Adrenal gland (tissue), 12 donors: ENCODE measurements around the gene SFTPB. TPM values are rescaled to one million over a fixed set of nuclear protein-coding genes. Genes with fewer than 3 reads are reported as not detected.

Experiments used
- DNase-seq, 7 donors: peaks; one replicate each; pipeline ENCODE4 v3.0.0-alpha.2; 2019 to 2020
- H3K27ac ChIP-seq, 5 donors: fragments of 200-600 bp; sonication (generic) in 4 of 5; 1 replicate in 3 of 5; 2 replicates in 2 of 5; pipeline versions ENCODE4 v1.5.1 to v1.8.0; 2016 to 2020; ENCODE audit warnings: mild to moderate bottlenecking in 1 of 5
- H3K27me3 ChIP-seq: fragments of 200-600 bp; 2 replicates; pipeline ENCODE4 v1.8.0; 2021
- H3K36me3 ChIP-seq, 2 donors: fragments of 200-600 bp; replicated peaks in 1 of 2; 1 replicate in 1 of 2; 2 replicates in 1 of 2; pipeline versions ENCODE4 v1.5.1 to v1.8.0; 2018 to 2022
- H3K4me1 ChIP-seq, 2 donors: fragments of 200-600 bp; replicated peaks in 1 of 2; 1 replicate in 1 of 2; 2 replicates in 1 of 2; pipeline versions ENCODE4 v1.5.1 to v1.8.0; 2018 to 2021
- H3K4me3 ChIP-seq, 4 donors: fragments of 200-600 bp; sonication (generic) in 3 of 4; one replicate each; pipeline ENCODE4 v1.5.1; 2016 to 2018
- H3K9me3 ChIP-seq, 3 donors: fragments of 200-600 bp; sonication (generic) in 1 of 3; replicated peaks in 1 of 3; 1 replicate in 2 of 3; 2 replicates in 1 of 3; pipeline versions ENCODE4 v1.5.1 to v1.8.0; 2016 to 2021
- POLR2A ChIP-seq, 2 donors: fragments of 450-650 bp; IDR thresholded peaks; one replicate each; pipeline ENCODE4 v1.6.1; 2017; ENCODE audit warnings: antibody characterized with exemption in 2 of 2, mild to moderate bottlenecking in 2 of 2, moderate library complexity in 1 of 2
- whole genome bisulfite sequencing, 4 donors: extraction: QIAGEN DNeasy Blood & Tissue Kit in 2 of 4; methylation state at CpG; one replicate each; pipeline versions ENCODE4 v1.1.5 to v1.1.7; 2013 to 2017; 5-methylcytosine and 5-hydroxymethylcytosine counted together
- intact Hi-C, 2 donors: fragments of 100-400 bp; cut with DNase I; formaldehyde crosslinking; loops; one replicate each; pipeline versions ENCODE4 v1.14.1 to v1.15.0; 2022 to 2023
- polyA plus RNA-seq, 3 donors: library from polyadenylated mRNA; stranded (reverse); fragments of 200-250 nt in 2 of 3; fragments of 350-450 nt in 1 of 3; fragmentation: Illumina TruSeq in 1 of 3; extraction: RNeasy Lipid Tissue Mini Kit (QIAGEN cat#74804) in 1 of 3; gene quantifications; one replicate each; pipeline ENCODE4 v1.2.3, GENCODE V29; 2013 to 2014
- total RNA-seq, 9 donors: library from RNA; depleted of rRNA in 4 of 9; stranded (reverse); fragments of >200 nt in 4 of 9; fragments of 120-200 nt in 1 of 9; fragmentation: NEBNext Ultra II Directional in 1 of 9; extraction: Animal tissue kit (Norgen Biotek cat#: 25700) in 1 of 9; gene quantifications; one replicate each; pipeline versions ENCODE4 v1.1.0 to v1.2.4, GENCODE V29; 2013 to 2023
- TF ChIP-seq, protein P1 (sequence below), 6 experiments: fragments of 450-650 bp in 4 of 6; fragments of 200-600 bp in 2 of 6; sonication (generic) in 1 of 6; IDR thresholded peaks; 1 replicate in 5 of 6; 2 replicates in 1 of 6; pipeline versions ENCODE4 v1.5.1 to v1.8.0; 2016 to 2021; ENCODE audit warnings: antibody characterized with exemption in 6 of 6, mild to moderate bottlenecking in 2 of 6, moderate library complexity in 1 of 6
- donor health status: healthy with polysubstance abuse.
- donor health status: Bipolar disorder and iron deficiency.
- donor health status: DM: yes; HTN: yes; CAD: no.
- donor health status: DM: no; HTN: no; CAD: no.
- donor health status: DM: no; HTN: no; CAD: no.
- donor health status: DM: yes; HTN: yes; CAD: no.

The SFTPB gene
- total and polyA plus RNA-seq, 12 donors = 0.04 to 21.3 (median 1.4) TPM; not detected in 5

DNA sequence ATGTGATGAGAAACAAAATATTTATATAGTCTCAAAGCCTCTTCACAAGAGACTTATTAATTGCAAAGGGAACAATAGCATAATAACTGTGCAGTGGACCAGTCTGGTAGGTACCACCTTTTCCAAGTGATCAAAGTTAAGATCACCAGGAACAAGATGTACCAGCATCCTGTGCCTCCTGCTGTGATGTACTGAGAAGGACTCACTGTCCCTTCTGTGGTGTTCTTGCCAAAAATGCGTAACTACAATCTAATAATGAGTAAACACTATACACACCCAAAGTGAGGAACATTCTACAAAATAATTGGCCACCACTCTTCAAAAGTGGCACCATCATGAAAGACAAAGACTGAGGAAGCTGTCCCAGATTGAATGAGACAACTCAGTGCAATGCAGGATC lies 40.6 kb upstream of the SFTPB start:
- Histone ChIP-seq H3K27me3 (no peaks in the 10 kb centered on the region), H3K27ac (peak overlapping the region in 2 of 5 donors; percentile 61 to 90), H3K4me1 (peaks cover 15 to 70% of the 10 kb centered on the region in 2 donors), H3K9me3 (no peaks in the 10 kb centered on the region), H3K4me3 (no peak overlapping the region), H3K36me3 (no peaks in the 10 kb centered on the region)
- whole genome bisulfite sequencing, 4 donors = 50 to 69% (median 60%) methylated on average over 1 of the region's 1 CpG
- TF ChIP-seq POLR2A (IDR thresholded peaks at IDR 0.05) = no peak
- TF ChIP-seq, protein P1, sequence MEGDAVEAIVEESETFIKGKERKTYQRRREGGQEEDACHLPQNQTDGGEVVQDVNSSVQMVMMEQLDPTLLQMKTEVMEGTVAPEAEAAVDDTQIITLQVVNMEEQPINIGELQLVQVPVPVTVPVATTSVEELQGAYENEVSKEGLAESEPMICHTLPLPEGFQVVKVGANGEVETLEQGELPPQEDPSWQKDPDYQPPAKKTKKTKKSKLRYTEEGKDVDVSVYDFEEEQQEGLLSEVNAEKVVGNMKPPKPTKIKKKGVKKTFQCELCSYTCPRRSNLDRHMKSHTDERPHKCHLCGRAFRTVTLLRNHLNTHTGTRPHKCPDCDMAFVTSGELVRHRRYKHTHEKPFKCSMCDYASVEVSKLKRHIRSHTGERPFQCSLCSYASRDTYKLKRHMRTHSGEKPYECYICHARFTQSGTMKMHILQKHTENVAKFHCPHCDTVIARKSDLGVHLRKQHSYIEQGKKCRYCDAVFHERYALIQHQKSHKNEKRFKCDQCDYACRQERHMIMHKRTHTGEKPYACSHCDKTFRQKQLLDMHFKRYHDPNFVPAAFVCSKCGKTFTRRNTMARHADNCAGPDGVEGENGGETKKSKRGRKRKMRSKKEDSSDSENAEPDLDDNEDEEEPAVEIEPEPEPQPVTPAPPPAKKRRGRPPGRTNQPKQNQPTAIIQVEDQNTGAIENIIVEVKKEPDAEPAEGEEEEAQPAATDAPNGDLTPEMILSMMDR (IDR thresholded peaks at IDR 0.05) = no peak
- intact Hi-C loops = no loop called here
- DNase-seq = peak in 1 of 7 donors; percentile 54

DNA sequence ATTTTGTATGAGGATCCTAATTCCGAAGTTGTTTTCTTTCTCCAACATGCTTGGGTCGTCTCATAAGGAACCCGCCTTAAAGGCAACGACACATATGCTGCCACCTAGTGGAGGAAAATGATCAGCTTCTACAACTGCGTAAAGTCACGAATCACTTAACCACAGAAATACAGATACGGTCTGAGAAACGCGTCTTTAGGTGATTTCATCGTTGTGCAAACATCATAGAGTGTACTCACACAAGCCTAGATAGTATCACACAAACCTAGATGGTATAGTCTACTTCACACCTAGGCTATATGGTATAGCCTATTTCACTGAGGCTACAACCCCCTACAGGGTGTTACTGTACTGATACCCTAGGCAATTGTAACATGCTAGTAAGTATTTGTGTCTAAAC lies 39.3 kb upstream of the SFTPB start:
- Histone ChIP-seq H3K27me3 (no peaks in the 10 kb centered on the region), H3K4me1 (peaks cover 15 to 66% of the 10 kb centered on the region in 2 donors), H3K9me3 (no peaks in the 10 kb centered on the region), H3K4me3 (no peak overlapping the region), H3K36me3 (no peaks in the 10 kb centered on the region), H3K27ac (peak overlapping the region; percentile 39 to 83 (median 55))
- peak; percentile 56 to 88 (median 76) for DNase-seq
- intact Hi-C loops = no loop called here
- TF ChIP-seq, protein P1 (IDR thresholded peaks at IDR 0.05) = peak; percentile 76 to 91 (median 86)
- no peak for TF ChIP-seq POLR2A (IDR thresholded peaks at IDR 0.05)
- WGBS, 4 donors = 0 to 2% (median 1%) methylated on average over 10 of the region's 10 CpGs

DNA sequence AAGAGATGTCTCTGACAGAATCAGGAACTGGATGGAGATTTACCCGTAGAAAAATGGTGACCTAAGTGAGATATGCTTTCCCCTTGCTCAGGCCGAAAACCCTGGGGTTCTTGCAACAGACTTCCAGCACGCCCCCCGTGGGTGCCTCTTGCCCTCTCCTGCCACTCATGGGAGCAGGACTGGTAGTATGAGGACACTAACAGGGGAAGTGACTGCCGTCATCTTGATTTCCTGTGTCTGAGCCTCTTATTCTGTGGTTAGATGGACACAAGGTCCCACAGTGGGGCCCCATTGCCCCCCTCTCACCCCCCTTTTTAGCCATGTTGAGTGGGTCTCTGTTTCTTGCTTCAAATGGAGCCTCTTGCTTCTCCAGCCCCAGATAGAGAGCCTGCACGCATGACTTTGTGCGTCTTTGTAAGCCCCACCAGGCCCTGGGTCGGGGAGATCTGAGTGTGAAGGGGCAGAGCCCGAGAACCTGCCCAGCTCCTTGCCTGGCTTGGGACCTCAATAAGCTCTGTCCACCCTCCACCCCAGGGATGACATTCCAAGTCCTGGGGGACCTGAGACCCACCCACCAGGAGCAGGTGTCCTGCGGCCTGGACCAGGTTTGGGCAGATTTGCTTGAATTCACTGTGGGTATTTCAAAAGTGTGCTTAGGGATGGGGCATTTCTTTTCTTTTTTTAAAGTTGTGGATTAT lies 38.7 kb upstream of the SFTPB start:
- intact Hi-C loops = no loop called here
- WGBS, 4 donors = 65 to 81% (median 72%) methylated on average over 6 to 10 of the region's 10 CpGs
- TF ChIP-seq, protein P1 (IDR thresholded peaks at IDR 0.05) = no peak
- no peak for TF ChIP-seq POLR2A (IDR thresholded peaks at IDR 0.05)
- Histone ChIP-seq H3K27ac (peak overlapping the region; percentile 39 to 87 (median 55)), H3K27me3 (no peaks in the 10 kb centered on the region), H3K36me3 (no peaks in the 10 kb centered on the region), H3K9me3 (no peaks in the 10 kb centered on the region), H3K4me3 (no peak overlapping the region), H3K4me1 (peaks cover 15 to 71% of the 10 kb centered on the region in 2 donors)
- DNase-seq = peak in 6 of 7 donors; percentile 55 to 78 (median 72)

DNA sequence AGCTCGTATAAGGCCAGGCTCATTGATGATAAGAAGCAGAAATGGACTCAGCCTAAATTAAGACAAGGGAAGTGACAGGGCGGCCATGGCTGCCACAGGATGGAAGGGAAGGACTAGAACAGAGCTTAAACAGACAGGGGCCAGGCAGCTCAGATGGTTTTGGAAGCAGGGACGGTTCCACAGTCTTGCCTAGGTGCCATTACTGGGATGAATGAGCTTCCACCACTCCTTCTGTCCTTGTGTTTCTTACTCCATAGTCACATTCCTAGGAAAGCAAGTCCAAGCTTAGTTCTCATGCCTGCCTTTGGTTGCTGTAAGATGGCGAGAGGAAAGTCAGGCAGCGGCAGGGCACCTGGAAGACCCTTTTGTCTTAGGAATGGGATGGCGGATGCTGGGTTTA lies 38.1 kb upstream of the SFTPB start:
- Histone ChIP-seq H3K9me3 (no peaks in the 10 kb centered on the region), H3K4me3 (no peak overlapping the region), H3K36me3 (no peaks in the 10 kb centered on the region), H3K27ac (peak overlapping the region; percentile 6 to 87 (median 36)), H3K27me3 (no peaks in the 10 kb centered on the region), H3K4me1 (peaks cover 9 to 64% of the 10 kb centered on the region in 2 donors)
- DNase-seq = peak in 1 of 7 donors; percentile 50
- intact Hi-C loops = no loop called here
- TF ChIP-seq, protein P1 (IDR thresholded peaks at IDR 0.05) = no peak
- TF ChIP-seq POLR2A (IDR thresholded peaks at IDR 0.05) = no peak
- 73 to 85% (median 80%) methylated on average over 6 of the region's 6 CpGs for whole genome bisulfite sequencing, 4 donors
